Common myeloid progenitor, CD34-positive (primary cell): ENCODE measurements around the gene UBTD1.

ENCODE experiments used
- CTCF ChIA-PET: fragments of 350-600 bp; sonication (Branson Sonifier 250); formaldehyde crosslinking; loops from one replicate; lab custom pipeline; 2021; ENCODE audit warnings: antibody characterized with exemption; lab: Charles Lee
- POLR2A ChIA-PET: fragments of 350-600 bp; sonication (Branson Sonifier 250); formaldehyde crosslinking; loops from one replicate; lab custom pipeline; 2021; ENCODE audit warnings: antibody characterized with exemption; lab: Charles Lee
- DNase-seq, 3 donors: peaks; one replicate each; pipeline versions ENCODE4 v3.0.0 to v3.0.0-alpha.2; 2013
- H3K27ac ChIP-seq, 2 experiments: 1 replicate in 1 of 2; 2 replicates in 1 of 2; pipeline ENCODE4 v1.7.0; 2013; ENCODE audit warnings: inconsistent platforms in 2 of 2, low read length in 2 of 2, mild to moderate bottlenecking in 2 of 2, low read depth in 1 of 2, moderate library complexity in 1 of 2; ENCODE audit not compliant: severe bottlenecking in 2 of 2, insufficient read depth in 1 of 2, poor library complexity in 1 of 2
- H3K27me3 ChIP-seq, 5 experiments: replicated peaks in 2 of 5; 1 replicate in 3 of 5; 2 replicates in 2 of 5; pipeline versions ENCODE4 v1.6.1 to v1.7.0; 2013; ENCODE audit warnings: low read length in 4 of 5, mild to moderate bottlenecking in 2 of 5, moderate library complexity in 2 of 5, inconsistent platforms in 1 of 5; ENCODE audit not compliant: insufficient read depth in 5 of 5, control insufficient read depth in 4 of 5
- H3K36me3 ChIP-seq, 4 experiments: 1 replicate in 2 of 4; 2 replicates in 2 of 4; pipeline versions ENCODE4 v1.6.1 to v1.7.0; 2013; ENCODE audit warnings: low read length in 3 of 4, control low read depth in 1 of 4, mild to moderate bottlenecking in 1 of 4; ENCODE audit not compliant: control insufficient read depth in 4 of 4, insufficient read depth in 4 of 4
- H3K4me1 ChIP-seq, 4 experiments: 1 replicate in 3 of 4; 2 replicates in 1 of 4; pipeline versions ENCODE4 v1.6.1 to v1.7.1; 2013; ENCODE audit warnings: low read length in 3 of 4, mild to moderate bottlenecking in 3 of 4, control low read depth in 1 of 4, inconsistent platforms in 1 of 4, moderate library complexity in 1 of 4; ENCODE audit not compliant: control insufficient read depth in 4 of 4, insufficient read depth in 4 of 4; ENCODE audit errors: control extremely low read depth in 1 of 4
- H3K4me3 ChIP-seq, 7 experiments: 1 replicate in 4 of 7; 2 replicates in 3 of 7; pipeline versions ENCODE4 v1.5.1 to v1.7.0; 2013; ENCODE audit warnings: mild to moderate bottlenecking in 7 of 7, low read length in 6 of 7, moderate library complexity in 6 of 7, inconsistent platforms in 2 of 7, low read depth in 2 of 7, control low read depth in 1 of 7; ENCODE audit not compliant: insufficient read depth in 4 of 7, control insufficient read depth in 1 of 7; ENCODE audit errors: extremely low read depth in 1 of 7
- H3K9me3 ChIP-seq, 5 experiments: 1 replicate in 4 of 5; 2 replicates in 1 of 5; pipeline versions ENCODE4 v1.6.1 to v1.7.1; 2013; ENCODE audit warnings: low read length in 4 of 5, mild to moderate bottlenecking in 2 of 5, inconsistent platforms in 1 of 5, low read depth in 1 of 5, moderate library complexity in 1 of 5; ENCODE audit not compliant: control insufficient read depth in 4 of 5, insufficient read depth in 2 of 5; ENCODE audit errors: control extremely low read depth in 1 of 5
- WGBS: methylation state at CpG from one replicate; pipeline ENCODE4 v1.1.5; 2013; ENCODE audit not compliant: insufficient coverage; 5-methylcytosine and 5-hydroxymethylcytosine counted together

Gene UBTD1

GRCh38 chr10:97578171-97578844 is 79.6 kb downstream of the UBTD1 start:
- DNase-seq: no peak
- POLR2A ChIA-PET: no interaction called here
- H3K9me3 ChIP-seq: no peaks in the 10 kb centered on the region
- H3K36me3 ChIP-seq: no peaks in the 10 kb centered on the region
- peaks cover 0 to 15% (median 3%) of the 10 kb centered on the region in 5 experiments for H3K27me3 ChIP-seq
- no peak overlapping the region for H3K27ac ChIP-seq
- no peaks in the 10 kb centered on the region for H3K4me1 ChIP-seq
- 77% methylated on average over 31 of the region's 40 CpGs for WGBS
- H3K4me3 ChIP-seq: peak overlapping the region in 1 of 7 experiments; percentile 8
- CTCF ChIA-PET: interaction anchor here (1.5 kb wide), 1 partner anchor 10 kb away, joined by 4 read pairs; no protein-coding TSS in a partner anchor

GRCh38 chr10:97580421-97581367 is 82.0 kb downstream of the UBTD1 start:
- CTCF ChIA-PET: interaction anchor here (1.1 to 1.2 kb wide), 3 partner anchors 8 to 144 kb away, joined by 3 to 5 read pairs (median 3); partner anchors contain the start of genes ANKRD2 and C10orf62
- Histone ChIP-seq H3K9me3 (no peaks in the 10 kb centered on the region), H3K4me1 (no peaks in the 10 kb centered on the region), H3K4me3 (no peak overlapping the region), H3K36me3 (no peaks in the 10 kb centered on the region), H3K27me3 (peaks cover 0 to 15% (median 3%) of the 10 kb centered on the region in 5 experiments), H3K27ac (no peak overlapping the region)
- DNase-seq: no peak
- POLR2A ChIA-PET: no interaction called here
- 99% methylated on average over 8 of the region's 9 CpGs for WGBS

GRCh38 chr10:97582169-97582568 is 83.4 kb downstream of the UBTD1 start:
- ChIA-PET POLR2A (no interaction called here), CTCF (interaction anchor here (1.0 to 1.1 kb wide), 2 partner anchors 9 to 115 kb away, joined by 3 to 5 read pairs; partner anchors contain the start of gene ANKRD2)
- no peak for DNase-seq

GRCh38 chr10:97583476-97583875 is 84.8 kb downstream of the UBTD1 start:
- no peak overlapping the region for H3K27ac ChIP-seq
- peaks cover 0 to 5% (median 3%) of the 10 kb centered on the region in 5 experiments for H3K27me3 ChIP-seq
- CTCF ChIA-PET: interaction anchor here (1.3 to 2.1 kb wide), 3 partner anchors 8 to 29 kb away, joined by 4 to 6 read pairs (median 5); no protein-coding TSS in a partner anchor
- no peak for DNase-seq
- no peaks in the 10 kb centered on the region for H3K4me1 ChIP-seq
- 95% methylated on average over 11 of the region's 13 CpGs for WGBS
- no peaks in the 10 kb centered on the region for H3K36me3 ChIP-seq
- H3K9me3 ChIP-seq: no peaks in the 10 kb centered on the region
- POLR2A ChIA-PET: no interaction called here
- H3K4me3 ChIP-seq: no peak overlapping the region

More at GRCh38 chr10:97582169-97582568, 83.4 kb downstream of the UBTD1 start:
- H3K27me3 ChIP-seq: peaks cover 0 to 15% (median 3%) of the 10 kb centered on the region in 5 experiments
- H3K36me3 ChIP-seq: no peaks in the 10 kb centered on the region
- H3K4me1 ChIP-seq: no peaks in the 10 kb centered on the region
- 100% methylated on average over 7 of the region's 8 CpGs for WGBS
- no peak overlapping the region for H3K27ac ChIP-seq
- H3K9me3 ChIP-seq: no peaks in the 10 kb centered on the region
- H3K4me3 ChIP-seq: no peak overlapping the region

GRCh38 chr10:97584060-97584797 is 85.5 kb downstream of the UBTD1 start, which contains the start of gene HOGA1:
Gene HOGA1, plus strand, starts transcription at chr10:97584389. Its CDS starts 315 bp downstream, at chr10:97584704.
- ChIA-PET CTCF (interaction anchor here (1.3 to 2.1 kb wide), 3 partner anchors 8 to 28 kb away, joined by 4 to 5 read pairs (median 5); partner anchors contain the start of gene ANKRD2), POLR2A (no interaction called here)
- no peaks in the 10 kb centered on the region for H3K4me1 ChIP-seq
- H3K36me3 ChIP-seq: no peaks in the 10 kb centered on the region
- H3K27ac ChIP-seq: no peak within 1 kb of the TSS
- no peaks in the 10 kb centered on the region for H3K9me3 ChIP-seq
- 100% methylated on average over 2 of the region's 5 CpGs for WGBS
- H3K27me3 ChIP-seq: no peaks in the 10 kb centered on the region
- no peak within 1 kb of the TSS for H3K4me3 ChIP-seq
- DNase-seq: no peak

GRCh38 chr10:97584798-97585438 is 86.2 kb downstream of the UBTD1 start:
- Histone ChIP-seq H3K9me3 (no peaks in the 10 kb centered on the region), H3K4me3 (no peak overlapping the region), H3K27me3 (no peaks in the 10 kb centered on the region), H3K27ac (no peak overlapping the region), H3K4me1 (no peaks in the 10 kb centered on the region), H3K36me3 (no peaks in the 10 kb centered on the region)
- ChIA-PET POLR2A (no interaction called here), CTCF (interaction anchor here (1.2 to 2.1 kb wide), 3 partner anchors 13 to 64 kb away, joined by 3 to 5 read pairs (median 5); partner anchors contain the start of gene ANKRD2)
- WGBS: 92% methylated on average over 3 of the region's 5 CpGs
- no peak for DNase-seq
